Stimulated activated CD4-positive, alpha-beta T cell treated with anti-CD3 and anti-CD28 coated beads, Interleukin-12 subunit alpha, Interleukin-12 subunit beta, amount 100 ng/mL, for 4 hours (primary cell): ENCODE results near the gene SPTLC1.
"Not testable (repeated sequence)": the region's sequence is repeated elsewhere in the genome, so short reads cannot be mapped to it uniquely, and the experiment has no call there.

ENCODE experiments used
- DNase-seq: peaks from one replicate; pipeline ENCODE4 v3.0.0-alpha.2; 2020

The SPTLC1 gene

GRCh38 chr9:92140074-92140753, 25.0 kb upstream of the SPTLC1 start:
- DNase-seq: peak; percentile 64

DNA sequence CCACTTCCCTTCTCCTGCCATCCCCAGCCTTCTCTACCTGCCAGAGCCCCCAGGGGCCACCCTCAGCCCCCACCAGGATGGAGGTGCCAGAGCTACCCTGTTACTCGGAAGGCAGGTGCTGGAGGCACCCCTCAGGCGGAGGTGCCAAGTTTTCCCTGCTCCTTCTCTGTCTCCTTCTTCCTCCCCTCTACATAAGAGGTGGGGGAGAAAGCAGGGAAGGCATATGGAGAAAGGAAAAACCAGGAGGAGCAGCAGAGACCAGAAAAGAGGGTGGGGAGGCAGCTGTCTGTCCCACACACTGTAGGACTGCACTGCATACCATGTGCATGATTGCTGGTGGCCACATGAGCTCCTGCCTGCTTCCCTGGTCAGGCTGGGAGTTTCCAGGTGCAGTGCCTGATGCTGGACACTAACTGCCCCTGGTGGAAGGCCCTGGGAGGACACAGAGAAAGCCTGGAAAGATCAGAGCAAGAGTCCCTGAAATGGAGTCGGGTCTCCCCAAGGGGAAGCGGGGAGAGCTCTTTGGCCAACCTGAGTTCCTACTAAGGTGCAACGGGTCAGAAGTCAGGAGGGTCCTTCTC, 23.8 kb upstream of the SPTLC1 start:
- not testable (repeated sequence) for DNase-seq

DNA sequence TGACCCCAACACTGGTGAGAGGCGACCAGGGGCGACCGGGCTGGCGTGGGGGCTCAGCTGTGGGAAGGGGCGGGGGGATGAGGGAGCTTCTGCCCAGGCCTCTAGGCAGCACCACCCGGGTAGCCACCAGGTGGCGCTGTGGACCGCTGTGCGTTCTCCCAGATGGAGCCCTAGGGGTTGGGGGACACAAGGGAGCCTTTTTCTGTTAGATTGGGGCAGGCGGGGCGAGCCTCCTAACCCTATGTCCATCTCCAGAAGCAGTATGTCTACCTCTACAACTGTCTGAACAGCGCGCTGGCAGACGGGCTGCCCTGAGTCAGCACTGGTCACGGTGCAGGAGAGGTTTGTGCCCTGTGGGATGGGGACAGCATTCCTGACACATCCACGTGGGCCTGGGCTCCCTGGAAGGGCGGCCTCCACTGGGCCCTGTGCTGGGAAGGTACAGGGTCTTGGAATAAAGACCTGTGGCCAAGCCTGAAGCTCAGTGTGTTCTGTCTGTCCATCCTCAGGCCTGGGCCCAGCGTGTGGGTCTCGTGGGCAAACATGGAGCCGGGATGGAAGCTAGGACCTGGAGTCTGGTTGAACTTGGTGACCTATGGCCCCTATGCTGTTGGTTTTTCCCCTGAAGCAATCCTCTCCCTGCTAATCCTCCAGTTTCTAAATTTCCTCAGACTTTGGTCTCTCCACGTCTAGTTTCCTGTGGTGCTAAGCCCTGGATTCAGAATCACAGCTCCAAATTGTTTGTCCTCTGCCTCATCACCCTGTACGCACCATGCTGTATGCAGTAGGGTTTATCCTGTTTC, 23.1 kb upstream of the SPTLC1 start:
- DNase-seq: peak; percentile 80

DNA sequence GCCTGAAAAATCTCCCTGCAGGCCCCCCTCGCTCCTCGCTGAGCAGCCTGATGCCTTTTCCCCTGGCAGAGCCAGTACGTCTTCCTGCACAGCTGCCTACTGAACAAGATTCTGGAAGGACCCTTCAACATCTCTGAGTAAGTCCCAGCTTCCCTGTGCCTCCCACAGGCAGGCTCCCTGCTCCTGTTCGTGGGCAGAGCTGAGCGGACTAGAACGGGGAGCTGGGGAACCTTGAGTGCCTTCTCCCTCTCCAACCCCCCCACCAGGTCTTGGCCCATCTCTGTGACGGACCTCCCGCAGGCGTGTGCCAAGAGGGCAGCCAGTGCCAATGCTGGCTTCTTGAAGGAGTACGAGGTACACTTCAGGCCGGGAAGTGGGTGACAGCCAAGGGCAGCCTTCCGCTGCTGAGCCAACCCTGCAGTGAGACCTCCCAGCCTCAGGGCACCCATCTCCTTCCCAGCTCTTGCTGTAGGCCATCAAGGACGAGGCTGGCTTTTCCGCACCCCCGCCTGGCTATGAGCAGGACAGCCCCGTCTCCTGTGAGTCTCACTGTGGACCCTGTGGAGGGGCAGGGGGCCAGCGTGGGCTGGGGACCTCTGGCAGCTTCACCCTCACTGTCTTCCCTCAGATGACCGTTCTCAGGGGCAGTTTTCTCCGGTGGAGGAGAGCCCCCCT, 21.1 kb upstream of the SPTLC1 start:
- DNase-seq: no peak

- no peak for DNase-seq
Measured at GRCh38 chr9:92135576-92135975, 20.4 kb upstream of the SPTLC1 start.

GRCh38 chr9:92133949-92134604, 18.9 kb upstream of the SPTLC1 start:
- DNase-seq: peak; percentile 69

DNA sequence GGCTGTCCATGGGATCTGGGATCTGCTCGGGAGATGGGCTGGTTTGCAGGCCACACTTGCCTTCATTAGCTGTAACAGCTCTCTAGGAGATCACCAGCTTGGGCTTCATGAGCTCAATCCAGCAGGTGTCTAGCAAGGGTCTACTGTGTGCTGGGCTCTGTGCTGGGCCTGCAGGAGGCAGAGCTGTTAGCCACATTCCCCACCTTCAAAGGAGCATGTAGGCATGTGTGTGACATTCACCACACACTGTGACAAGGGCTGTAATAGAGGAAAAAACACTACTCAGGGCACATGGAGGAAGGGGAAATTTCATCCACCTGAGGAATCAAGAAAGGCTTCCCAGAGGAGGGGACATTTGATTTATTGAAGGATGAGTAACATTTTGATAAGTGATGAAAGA, 17.7 kb upstream of the SPTLC1 start:
- DNase-seq: not testable (repeated sequence)

GRCh38 chr9:92132501-92132900, 17.3 kb upstream of the SPTLC1 start:
- DNase-seq: no peak

DNA sequence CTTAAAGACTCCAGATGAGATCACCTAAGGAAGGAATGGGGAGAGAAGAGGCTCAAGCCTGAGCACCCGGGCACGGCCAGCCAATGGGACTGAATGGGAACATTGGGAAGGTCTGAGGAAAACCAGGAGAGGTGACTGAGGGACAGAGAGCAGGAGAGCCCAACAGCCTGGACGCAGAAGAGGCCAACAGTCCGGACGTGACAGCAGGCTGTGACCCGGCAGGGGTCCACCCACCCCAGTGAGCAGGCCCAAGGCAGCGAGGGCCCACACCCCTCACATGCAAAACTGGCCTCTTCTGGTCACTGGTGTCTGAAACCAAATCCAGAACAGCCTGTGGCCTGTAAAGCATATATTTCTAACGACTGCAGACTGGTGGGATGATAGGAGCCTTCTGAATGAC, 7.6 kb upstream of the SPTLC1 start:
- no peak for DNase-seq

DNA sequence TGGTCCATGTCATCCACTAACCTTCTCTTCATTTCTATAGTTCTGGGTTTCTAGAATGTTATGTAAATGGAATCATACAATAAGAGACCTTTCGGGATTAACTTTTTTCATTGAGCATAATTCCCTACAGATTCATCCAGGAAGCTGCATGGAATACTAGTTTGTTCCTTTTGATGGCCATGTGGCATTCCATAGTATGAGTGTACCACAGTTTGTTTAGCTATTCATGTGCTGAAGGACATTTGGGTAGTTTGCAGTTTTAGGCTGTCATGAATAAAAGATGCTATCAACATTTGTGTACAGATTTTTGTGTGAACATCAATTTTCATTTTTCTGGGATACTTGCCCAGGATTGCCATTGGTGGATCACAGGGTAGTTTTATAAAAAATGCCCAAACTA, 6.8 kb upstream of the SPTLC1 start:
- DNase-seq: no peak

- DNase-seq: no peak
Measured at GRCh38 chr9:92121265-92121664, 6.1 kb upstream of the SPTLC1 start.

DNA sequence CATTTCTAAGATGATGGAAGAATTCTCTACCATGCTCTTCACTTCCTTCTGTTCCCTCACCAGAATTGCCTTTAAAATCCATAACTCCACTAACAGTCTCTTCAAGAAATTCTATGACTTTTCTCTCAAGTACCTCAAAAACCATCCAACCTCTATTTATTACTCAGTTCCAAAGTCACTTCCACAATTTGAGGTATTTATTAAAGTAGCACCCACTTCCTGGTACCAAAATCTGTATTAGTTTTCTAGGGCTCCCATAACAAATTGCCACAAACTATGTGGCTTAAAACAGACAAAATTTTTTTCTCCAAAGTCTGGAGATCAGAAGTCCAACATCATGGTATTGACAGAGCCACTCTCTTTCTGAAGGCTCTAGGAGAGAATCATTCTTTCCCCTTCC, 4.9 kb upstream of the SPTLC1 start:
- no peak for DNase-seq

- no peak for DNase-seq
Measured at GRCh38 chr9:92119586-92119985, 4.4 kb upstream of the SPTLC1 start.

DNA sequence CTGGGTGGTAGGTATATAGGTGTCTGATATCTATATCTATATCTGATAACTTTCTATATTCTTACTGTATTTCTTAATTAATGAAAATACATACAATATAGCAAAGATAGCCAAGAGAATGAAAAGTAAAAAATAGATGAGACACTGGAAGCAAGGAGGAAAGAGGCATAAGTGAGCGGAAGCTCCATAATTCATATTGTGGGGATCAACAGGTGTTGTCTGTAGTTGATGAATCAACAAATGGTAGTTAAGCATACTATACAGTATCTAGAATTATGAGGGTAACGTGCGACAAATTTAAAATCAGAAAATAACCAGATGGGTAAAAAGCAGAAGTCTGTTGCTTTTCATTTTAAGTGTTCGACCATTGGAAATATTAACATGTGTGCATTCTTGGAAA, 7.1 kb downstream of the SPTLC1 start:
- DNase-seq: no peak

DNA sequence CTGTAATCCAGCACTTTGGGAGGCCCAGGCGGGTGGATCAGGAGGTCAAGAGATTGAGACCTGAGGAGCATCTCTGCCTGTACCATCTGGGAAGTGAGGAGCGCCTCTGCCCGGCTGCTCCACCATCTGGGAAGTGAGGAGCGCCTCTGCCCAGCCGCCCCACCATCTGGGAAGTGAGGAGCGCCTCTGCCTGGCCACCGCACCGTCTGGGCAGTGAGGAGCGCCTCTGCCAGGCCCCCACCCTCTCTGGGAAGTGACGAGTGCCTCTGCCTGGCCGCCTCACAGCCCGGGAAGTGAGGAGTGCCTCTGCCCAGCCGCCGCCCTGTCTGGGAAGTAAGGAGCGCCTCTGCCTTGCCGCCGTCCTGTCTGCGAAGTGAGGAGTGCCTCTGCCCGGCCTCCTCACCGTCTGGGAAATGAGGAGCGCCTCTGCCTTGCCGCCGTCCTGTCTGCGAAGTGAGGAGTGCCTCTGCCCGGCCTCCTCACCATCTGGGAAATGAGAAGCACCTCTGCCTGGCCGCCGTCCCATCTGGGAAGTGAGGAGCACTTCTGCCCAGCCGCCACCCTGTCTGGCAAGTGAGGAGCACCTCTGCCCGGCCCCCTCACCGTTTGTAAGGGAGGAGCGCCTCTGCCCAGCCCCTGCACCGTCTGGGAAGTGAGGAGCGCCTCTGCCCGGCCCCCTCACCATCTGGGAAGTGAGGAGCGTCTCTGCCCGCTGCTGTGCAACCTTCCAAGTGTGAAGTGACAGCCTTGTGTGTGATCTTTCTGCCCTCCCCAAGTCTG, 9.6 kb downstream of the SPTLC1 start:
- not testable (repeated sequence) for DNase-seq

GRCh38 chr9:92103601-92104000, 11.6 kb downstream of the SPTLC1 start:
- DNase-seq: not testable (repeated sequence)

GRCh38 chr9:92100237-92100911, 14.8 kb downstream of the SPTLC1 start:
- no peak for DNase-seq

DNA sequence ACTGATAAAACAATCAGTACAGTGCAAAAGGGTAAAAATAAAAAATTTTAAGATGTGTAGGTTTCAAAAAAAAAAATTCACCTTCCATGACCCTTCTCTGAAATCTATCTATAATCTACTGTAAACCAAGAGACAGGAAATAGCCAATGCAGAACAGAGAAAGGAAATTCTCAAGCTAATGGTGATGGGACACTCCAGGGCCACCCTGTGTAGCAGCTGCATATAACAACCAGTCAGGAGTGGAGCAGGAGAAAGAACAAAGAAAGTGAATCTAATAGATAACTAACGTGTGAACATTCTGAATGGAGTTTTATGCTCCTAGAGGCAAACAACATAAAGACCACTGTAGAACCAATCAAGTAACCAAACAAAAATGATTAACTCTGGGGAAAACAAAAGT, 16.6 kb downstream of the SPTLC1 start:
- DNase-seq: no peak

- peak; percentile 20 for DNase-seq
Measured at GRCh38 chr9:92097997-92098482, 17.2 kb downstream of the SPTLC1 start.

- no peak for DNase-seq
Measured at GRCh38 chr9:92095236-92095635, 20.0 kb downstream of the SPTLC1 start.

DNA sequence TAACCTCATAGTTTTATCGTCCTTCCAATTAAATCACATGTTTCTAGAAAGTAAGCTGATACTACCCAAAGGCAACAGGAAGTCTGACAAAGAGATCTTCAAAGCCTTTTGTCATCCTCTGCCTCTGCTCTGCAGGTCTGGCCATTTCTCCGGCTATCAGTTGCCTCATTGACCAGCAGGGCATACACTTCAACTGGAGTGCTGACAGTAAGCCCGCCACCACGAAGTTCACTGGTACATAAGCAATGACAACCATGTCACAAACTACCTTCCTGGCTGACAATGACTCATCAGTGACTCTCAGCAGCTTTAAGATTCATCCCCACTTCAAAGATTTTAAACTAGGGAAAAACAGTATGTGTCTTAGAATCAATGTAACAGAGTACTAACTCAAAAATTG, 20.6 kb downstream of the SPTLC1 start:
- peak; percentile 6 for DNase-seq
